Left lung (tissue), 10 donors: ENCODE measurements around the gene ALCAM. TPM values are rescaled to one million over a fixed set of nuclear protein-coding genes. Genes with fewer than 3 reads are reported as not detected.
"Not testable (repeated sequence)": the region's sequence is repeated elsewhere in the genome, so short reads cannot be mapped to it uniquely, and the experiment has no call there.

Experiments used
- ATAC-seq: fragments of 200-7000 bp; cut with Tn5 transposase; one replicate; pipeline ENCODE4 v1.9.1; 2020; ENCODE audit warnings: moderate library complexity
- DNase-seq, 4 donors: peaks; one replicate each; pipeline ENCODE4 v3.0.0-alpha.2; 2013 to 2020
- H3K27ac ChIP-seq, 2 donors: fragments of 200-600 bp; sonication (generic) in 1 of 2; one replicate each; pipeline versions ENCODE4 v1.5.0 to v1.8.0; 2020 to 2021
- H3K27me3 ChIP-seq, 2 donors: fragments of 200-600 bp; sonication (generic) in 1 of 2; one replicate each; pipeline versions ENCODE4 v1.5.0 to v1.8.0; 2020 to 2021
- H3K36me3 ChIP-seq, 2 donors: fragments of 200-600 bp; sonication (generic) in 1 of 2; one replicate each; pipeline versions ENCODE4 v1.5.0 to v1.8.0; 2020 to 2021
- H3K4me1 ChIP-seq, 2 donors: fragments of 200-600 bp; one replicate each; pipeline ENCODE4 v1.8.0; 2021
- H3K4me3 ChIP-seq, 2 donors: fragments of 200-600 bp; sonication (generic) in 1 of 2; one replicate each; pipeline versions ENCODE4 v1.5.0 to v1.8.0; 2020 to 2021; ENCODE audit warnings: mild to moderate bottlenecking in 1 of 2
- H3K9me3 ChIP-seq, 2 donors: fragments of 200-600 bp; sonication (generic) in 1 of 2; one replicate each; pipeline versions ENCODE4 v1.5.0 to v1.8.0; 2020 to 2021
- intact Hi-C, 2 donors: fragments of 100-400 bp; cut with DNase I; formaldehyde crosslinking; loops; one replicate each; pipeline versions ENCODE4 v1.11.2 to v1.14.2; 2022
- polyA plus RNA-seq, 6 donors: library from polyadenylated mRNA; unstranded; fragments of 120-200 nt; gene quantifications; one replicate each; pipeline ENCODE4 v1.2.1, GENCODE V29; 2013; ENCODE audit not compliant: insufficient read length in 6 of 6
- total RNA-seq, 2 donors: library from RNA; stranded (reverse); fragmentation: NEBNext Ultra II Directional; extraction: Animal tissue kit (Norgen Biotek cat#: 25700); gene quantifications; one replicate each; pipeline ENCODE4 v1.2.1, GENCODE V29; 2021
- TF ChIP-seq, protein P1 (sequence below), 2 donors: fragments of 200-600 bp; sonication (generic) in 1 of 2; IDR thresholded peaks; one replicate each; pipeline versions ENCODE4 v1.5.0 to v1.8.0; 2021; ENCODE audit warnings: antibody characterized with exemption in 2 of 2
- donor health status: DM: no; HTN: yes; CAD: no.
- donor health status: DM: no; HTN: no; CAD: no.

Gene ALCAM
- total and polyA plus RNA-seq, 8 donors: 84.2 to 170 (median 127) TPM

DNA sequence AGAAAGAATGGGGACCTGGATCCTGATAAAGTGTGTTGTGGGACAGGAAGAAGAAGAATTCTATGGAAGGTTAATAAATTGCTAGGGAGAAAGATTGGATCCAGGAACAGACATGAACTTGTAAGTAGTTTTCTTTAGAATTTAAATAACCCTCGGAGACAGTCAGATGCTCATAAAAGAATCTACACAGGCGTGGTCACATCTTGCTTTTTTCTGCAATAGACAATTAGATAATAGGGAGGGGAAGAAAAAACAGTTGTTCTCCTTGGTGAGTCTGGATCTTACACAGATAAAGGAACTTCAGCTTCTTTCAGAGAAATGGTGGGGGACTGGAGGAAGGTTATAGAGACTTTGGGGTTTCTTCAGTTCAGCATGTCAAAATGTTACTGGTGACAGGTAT, 232.6 kb downstream of the ALCAM start:
- intact Hi-C loops: no loop called here

DNA sequence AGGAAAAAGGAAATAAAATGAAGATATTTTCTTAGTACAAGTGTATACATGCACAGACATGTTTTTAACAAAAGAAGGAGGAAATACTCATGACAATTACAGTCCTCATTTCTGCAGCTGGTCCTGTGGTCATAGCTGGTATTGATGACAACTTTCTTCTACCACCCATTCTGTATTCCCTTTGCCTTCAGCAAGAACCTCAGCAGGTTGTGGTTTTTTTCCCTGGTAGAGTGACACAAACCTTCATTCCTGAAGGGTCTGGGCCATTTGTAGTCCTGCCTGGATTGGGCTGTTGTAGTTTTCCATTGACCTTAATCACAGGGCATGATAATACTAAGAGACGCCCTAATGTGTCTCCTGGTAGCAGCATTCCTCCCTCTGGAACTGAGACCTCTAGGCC, 235.0 kb downstream of the ALCAM start:
- H3K9me3 ChIP-seq, H3K27ac ChIP-seq, H3K4me1 ChIP-seq, H3K36me3 ChIP-seq, H3K4me3 ChIP-seq, H3K27me3 ChIP-seq, intact Hi-C loops, DNase-seq, ATAC-seq: not testable (repeated sequence)

More for the DNA sequence above, 232.6 kb downstream of the ALCAM start:
- no peaks in the 10 kb centered on the region for H3K9me3 ChIP-seq
- TF ChIP-seq, protein P1, sequence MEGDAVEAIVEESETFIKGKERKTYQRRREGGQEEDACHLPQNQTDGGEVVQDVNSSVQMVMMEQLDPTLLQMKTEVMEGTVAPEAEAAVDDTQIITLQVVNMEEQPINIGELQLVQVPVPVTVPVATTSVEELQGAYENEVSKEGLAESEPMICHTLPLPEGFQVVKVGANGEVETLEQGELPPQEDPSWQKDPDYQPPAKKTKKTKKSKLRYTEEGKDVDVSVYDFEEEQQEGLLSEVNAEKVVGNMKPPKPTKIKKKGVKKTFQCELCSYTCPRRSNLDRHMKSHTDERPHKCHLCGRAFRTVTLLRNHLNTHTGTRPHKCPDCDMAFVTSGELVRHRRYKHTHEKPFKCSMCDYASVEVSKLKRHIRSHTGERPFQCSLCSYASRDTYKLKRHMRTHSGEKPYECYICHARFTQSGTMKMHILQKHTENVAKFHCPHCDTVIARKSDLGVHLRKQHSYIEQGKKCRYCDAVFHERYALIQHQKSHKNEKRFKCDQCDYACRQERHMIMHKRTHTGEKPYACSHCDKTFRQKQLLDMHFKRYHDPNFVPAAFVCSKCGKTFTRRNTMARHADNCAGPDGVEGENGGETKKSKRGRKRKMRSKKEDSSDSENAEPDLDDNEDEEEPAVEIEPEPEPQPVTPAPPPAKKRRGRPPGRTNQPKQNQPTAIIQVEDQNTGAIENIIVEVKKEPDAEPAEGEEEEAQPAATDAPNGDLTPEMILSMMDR (IDR thresholded peaks at IDR 0.05): no peak
- DNase-seq (no peak), ATAC-seq (no peak)
- no peak overlapping the region for H3K27ac ChIP-seq
- no peak overlapping the region for H3K4me3 ChIP-seq
- no peaks in the 10 kb centered on the region for H3K4me1 ChIP-seq
- no peaks in the 10 kb centered on the region for H3K27me3 ChIP-seq
- no peaks in the 10 kb centered on the region for H3K36me3 ChIP-seq

DNA sequence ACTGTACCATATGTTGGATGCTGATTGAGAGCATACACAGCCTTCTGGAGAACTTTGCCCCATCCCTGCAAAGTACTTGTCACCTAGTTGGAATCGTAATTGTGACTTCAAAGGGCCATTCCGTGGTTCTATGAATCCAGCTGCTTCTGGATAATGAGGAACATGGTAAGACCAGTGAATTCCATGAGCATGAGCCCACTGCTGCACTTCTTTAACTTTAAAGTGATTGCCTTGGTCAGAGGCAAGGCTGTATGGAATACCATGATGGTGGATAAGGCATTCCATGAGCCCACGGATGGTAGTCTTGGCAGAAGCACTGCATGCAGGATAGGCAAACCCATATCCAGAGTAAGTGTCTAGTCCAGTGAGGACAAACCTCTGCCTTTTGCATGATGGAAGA, 235.6 kb downstream of the ALCAM start:
- H3K36me3 ChIP-seq, DNase-seq, H3K27me3 ChIP-seq, H3K9me3 ChIP-seq, H3K4me3 ChIP-seq, intact Hi-C loops, ATAC-seq, H3K4me1 ChIP-seq, H3K27ac ChIP-seq: not testable (repeated sequence)

DNA sequence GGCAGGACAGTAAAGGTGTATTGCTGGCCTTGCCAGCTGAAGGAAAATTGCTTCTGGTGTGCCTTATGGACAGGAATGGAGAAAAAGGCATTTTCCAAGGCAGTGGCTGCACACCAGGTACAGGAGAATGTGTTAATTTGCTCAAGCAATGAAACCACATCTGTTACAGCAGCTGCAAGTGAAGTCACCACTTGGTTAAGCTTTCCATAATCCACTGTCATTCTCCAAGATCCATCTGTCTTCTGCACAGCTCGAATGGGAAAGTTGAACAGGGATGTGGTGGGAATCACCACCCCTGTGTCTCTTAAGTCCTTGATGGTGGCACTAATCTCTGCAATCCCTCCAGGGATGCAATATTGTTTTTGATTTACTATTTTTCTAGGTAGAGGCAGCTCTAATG, 236.8 kb downstream of the ALCAM start:
- H3K4me1 ChIP-seq, ATAC-seq, DNase-seq, H3K4me3 ChIP-seq, intact Hi-C loops, H3K27ac ChIP-seq, H3K27me3 ChIP-seq, H3K36me3 ChIP-seq, H3K9me3 ChIP-seq: not testable (repeated sequence)

DNA sequence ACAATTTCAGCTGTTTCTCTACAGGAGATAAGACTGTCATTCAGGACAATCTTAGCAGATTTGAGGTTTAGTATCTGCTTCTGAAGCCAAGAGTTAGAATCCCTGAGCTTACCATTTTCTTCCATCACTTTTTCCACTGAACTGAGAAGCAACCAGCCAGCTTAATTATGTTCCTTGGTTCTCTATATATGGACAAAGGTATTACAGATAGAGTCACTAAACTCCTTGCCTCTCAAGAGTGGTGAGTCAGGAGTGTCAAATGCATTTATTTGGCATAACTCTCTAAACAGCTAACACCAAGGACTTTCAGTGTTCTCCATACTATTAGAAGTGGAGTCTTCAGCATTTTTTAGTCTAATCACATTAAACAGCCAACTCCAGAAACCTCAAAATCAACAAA, 239.3 kb downstream of the ALCAM start:
- no peaks in the 10 kb centered on the region for H3K36me3 ChIP-seq
- H3K4me3 ChIP-seq: no peak overlapping the region
- TF ChIP-seq, protein P1 (IDR thresholded peaks at IDR 0.05): no peak
- H3K27me3 ChIP-seq: no peaks in the 10 kb centered on the region
- peak; percentile 63 for ATAC-seq
- H3K4me1 ChIP-seq: no peaks in the 10 kb centered on the region
- DNase-seq: no peak
- H3K27ac ChIP-seq: no peak overlapping the region
- intact Hi-C loops: no loop called here
- H3K9me3 ChIP-seq: no peaks in the 10 kb centered on the region

DNA sequence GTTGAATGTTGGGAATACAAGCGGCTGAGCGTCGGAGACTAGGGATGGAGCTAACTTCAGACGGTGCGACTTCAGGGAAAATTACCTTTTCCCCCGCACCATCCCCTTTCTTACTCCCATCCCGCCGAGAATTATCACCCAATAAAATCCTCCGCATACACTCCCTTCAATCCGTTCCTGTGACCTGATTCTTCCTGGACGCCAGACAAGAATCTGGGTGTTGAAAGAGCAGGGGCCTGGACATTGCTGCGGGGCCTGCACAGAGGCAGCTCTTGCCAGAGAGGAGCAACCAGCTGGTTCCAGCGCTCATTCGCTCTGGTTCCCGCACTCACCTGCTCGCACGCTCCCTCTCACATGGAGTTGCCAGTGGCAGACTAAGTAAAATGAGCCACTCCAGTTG, 241.9 kb downstream of the ALCAM start:
- Histone ChIP-seq H3K4me3 (no peak overlapping the region), H3K27me3 (no peaks in the 10 kb centered on the region), H3K9me3 (no peaks in the 10 kb centered on the region), H3K36me3 (no peaks in the 10 kb centered on the region), H3K27ac (no peak overlapping the region), H3K4me1 (no peaks in the 10 kb centered on the region)
- peak in 1 of 4 donors; percentile 56 for DNase-seq
- TF ChIP-seq, protein P1 (IDR thresholded peaks at IDR 0.05): no peak
- no peak for ATAC-seq
- intact Hi-C loops: no loop called here

DNA sequence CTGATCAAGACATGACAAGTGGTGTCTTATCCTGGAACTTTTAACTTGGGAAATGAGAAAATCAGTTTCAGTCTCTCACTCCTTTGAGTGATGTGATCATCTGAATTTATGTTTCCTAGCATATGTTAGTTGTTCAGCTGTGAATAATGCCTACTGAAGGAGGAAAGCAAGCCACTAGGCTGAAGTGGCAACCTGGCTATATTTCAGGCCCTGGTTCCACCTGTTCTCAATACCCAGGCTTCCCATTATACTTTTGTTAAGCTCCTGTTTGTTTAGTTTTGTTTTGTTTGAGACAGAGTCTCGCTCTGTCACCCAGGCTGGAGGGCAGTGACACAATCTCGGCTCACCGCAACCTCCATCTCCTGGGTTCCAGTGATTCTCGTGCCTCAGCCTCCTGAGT, 243.8 kb downstream of the ALCAM start:
- no peaks in the 10 kb centered on the region for H3K4me1 ChIP-seq
- intact Hi-C loops: no loop called here
- no peaks in the 10 kb centered on the region for H3K27me3 ChIP-seq
- TF ChIP-seq, protein P1 (IDR thresholded peaks at IDR 0.05): no peak
- peak; percentile 53 for ATAC-seq
- no peaks in the 10 kb centered on the region for H3K36me3 ChIP-seq
- no peaks in the 10 kb centered on the region for H3K9me3 ChIP-seq
- no peak overlapping the region for H3K27ac ChIP-seq
- DNase-seq: no peak
- H3K4me3 ChIP-seq: no peak overlapping the region
